Stimulated activated CD4-positive, alpha-beta T cell treated with anti-CD3 and anti-CD28 coated beads, Interleukin-12 subunit alpha, Interleukin-12 subunit beta, amount 100 ng/mL, for 4 hours (primary cell): Measurements from ENCODE around the gene CARD8.

ENCODE experiments used
- DNase-seq: peaks from one replicate; pipeline ENCODE4 v3.0.0-alpha.2; 2020

The CARD8 gene

GRCh38 chr19:48206397-48207093, 49.2 kb downstream of the CARD8 start:
- DNase-seq, result no peak

DNA sequence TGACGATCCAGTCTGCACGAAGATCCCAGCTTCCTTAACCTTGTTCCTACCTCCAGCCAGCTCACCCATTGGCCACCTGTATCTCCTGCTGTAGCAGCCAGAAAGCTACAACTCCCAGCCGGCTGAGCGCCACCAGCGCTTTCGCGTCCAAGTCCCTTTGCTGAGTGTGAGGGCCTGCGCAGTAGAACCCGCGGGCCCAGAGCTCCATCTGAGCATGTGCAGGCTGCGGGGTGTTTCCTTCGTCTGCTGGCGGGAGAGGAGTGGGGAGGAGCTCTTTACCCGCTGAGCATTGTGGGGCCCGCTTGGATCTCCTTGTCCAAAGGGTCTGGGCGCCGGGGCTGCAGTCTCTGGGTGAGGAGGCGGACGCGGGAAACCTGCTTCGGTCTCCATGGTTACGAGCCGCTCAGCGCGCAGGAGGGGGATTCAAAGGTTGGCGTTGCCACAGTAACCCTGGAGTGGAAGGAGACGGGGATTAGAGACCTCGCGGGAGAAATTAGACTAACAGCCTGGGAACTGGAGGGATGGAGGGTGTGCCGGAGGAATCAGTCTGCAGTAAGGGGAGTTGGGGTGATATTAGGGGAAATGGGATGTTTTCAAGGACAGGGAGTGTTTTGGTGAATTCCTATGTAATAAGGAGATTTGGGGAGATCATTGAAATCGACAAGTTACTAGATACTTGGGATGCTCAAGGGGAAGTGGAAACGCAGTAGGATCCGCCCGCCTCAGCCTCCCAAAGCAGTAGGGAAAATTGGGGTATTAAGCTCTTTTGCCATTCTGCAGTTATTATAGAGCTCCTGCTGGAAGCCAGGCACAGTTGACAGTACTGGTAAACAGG, 51.7 kb downstream of the CARD8 start:
- peak; percentile 86 for DNase-seq

- DNase-seq, result no peak
Measured at GRCh38 chr19:48203222-48203793, 52.4 kb downstream of the CARD8 start.

DNA sequence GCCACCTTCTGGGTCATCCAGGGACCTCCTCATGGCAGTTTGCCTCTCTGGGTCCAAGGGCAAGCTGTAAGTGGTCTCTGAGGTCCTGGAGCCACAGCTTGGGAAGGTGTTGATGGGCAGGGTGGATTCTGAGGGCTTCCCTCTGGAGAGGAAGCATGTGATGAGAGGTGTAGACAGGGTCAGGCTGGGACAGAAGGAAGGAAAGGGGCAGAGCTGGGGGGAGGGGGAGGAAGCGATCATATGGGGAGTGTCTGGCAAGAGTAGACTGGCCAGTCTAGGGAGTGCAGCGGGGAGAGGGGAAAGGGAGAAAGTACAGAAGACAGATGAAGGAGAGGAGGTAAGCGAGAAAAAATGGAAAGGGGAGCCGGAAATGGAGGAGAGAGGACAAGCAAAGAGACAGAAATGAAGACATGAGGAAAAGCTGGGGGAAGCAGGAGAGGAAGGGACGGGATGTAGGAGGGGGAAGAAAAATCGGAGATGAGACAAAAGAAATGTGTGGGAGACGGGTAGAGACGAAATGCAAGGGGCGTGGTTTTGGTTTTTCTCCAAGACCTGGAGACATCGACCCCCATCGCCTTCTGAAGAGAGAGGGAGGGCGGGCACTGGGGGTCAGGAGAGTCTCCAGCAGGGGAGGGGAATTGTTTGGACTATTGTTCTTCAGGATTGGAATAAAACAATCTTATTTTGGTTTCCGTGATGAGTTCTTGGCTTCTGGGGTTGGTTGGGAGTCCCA, 58.6 kb downstream of the CARD8 start:
- no peak for DNase-seq

DNA sequence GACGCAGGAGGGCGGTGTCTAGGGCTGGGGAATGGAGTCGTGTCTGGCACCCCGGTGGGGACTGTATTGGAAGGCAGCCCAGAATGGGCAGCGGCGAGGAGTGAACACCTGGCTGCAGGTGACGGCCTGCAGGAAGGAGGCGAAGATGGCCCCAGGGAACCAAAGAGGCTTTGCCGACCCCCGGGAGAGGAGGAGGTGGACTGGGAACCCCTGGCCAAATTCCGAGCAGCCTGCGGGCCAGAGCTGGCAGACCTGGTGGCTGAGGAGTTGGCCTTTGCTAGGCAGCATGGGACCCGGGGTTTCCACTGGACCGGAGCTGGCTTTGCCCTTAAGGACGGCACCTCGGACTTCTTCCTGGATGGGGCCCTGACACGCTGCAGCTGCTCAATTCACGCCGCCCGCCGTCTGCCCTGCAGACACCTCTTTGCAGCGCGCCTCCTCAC, 59.4 kb downstream of the CARD8 start:
- no peak for DNase-seq

- no peak for DNase-seq
Measured at GRCh38 chr19:48194844-48195830, 60.6 kb downstream of the CARD8 start.

- no peak for DNase-seq
Measured at GRCh38 chr19:48194041-48194843, 61.5 kb downstream of the CARD8 start.

DNA sequence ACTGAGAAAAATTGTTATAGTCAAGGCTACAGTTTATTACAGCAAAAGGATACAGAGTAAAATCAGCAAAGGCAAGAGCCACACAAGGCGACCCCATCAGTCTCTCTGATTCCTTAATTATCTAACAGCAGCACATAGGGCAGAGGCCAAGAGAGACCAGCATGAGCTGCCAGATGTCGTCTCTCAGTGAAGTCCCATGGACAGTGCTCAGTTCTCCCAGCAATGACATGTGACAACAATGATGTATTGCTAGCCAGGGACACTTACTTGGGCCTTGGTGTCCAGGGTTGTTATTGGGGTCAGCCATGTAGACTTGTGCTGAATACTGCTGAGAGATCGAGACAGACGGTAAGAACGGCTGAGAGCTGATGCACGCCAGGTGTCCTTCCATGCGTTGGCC, 63.0 kb downstream of the CARD8 start:
- no peak for DNase-seq

GRCh38 chr19:48190885-48191284, 64.8 kb downstream of the CARD8 start:
- no peak for DNase-seq

DNA sequence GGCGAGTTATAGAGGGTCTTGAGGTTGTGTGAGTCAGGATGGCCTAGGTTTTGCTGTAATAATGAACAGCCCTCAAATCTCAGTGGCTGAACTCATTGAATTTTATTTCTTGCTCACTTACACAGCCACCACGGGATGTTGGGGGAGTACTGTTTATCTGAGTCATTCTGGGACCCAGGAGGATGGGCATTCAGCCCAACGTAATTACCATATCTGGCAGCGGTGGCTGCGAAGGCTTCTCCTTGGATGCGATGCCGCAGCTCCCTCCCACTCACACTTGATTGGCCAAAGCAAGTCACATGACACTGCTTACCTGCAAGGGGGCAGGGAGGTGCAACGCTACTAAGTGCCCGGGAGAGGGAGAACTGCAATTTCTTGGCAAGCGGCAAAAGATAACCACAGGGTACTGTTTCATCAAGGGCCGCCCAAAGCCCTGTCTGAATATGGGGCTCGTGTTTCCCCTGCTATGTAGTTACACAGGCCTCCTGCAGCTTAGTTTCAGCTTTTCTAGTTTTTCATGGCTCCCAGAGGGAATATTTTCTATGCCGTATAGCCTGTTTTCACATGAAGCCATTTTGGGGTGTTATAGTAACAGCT, 65.3 kb downstream of the CARD8 start:
- DNase-seq, result no peak

DNA sequence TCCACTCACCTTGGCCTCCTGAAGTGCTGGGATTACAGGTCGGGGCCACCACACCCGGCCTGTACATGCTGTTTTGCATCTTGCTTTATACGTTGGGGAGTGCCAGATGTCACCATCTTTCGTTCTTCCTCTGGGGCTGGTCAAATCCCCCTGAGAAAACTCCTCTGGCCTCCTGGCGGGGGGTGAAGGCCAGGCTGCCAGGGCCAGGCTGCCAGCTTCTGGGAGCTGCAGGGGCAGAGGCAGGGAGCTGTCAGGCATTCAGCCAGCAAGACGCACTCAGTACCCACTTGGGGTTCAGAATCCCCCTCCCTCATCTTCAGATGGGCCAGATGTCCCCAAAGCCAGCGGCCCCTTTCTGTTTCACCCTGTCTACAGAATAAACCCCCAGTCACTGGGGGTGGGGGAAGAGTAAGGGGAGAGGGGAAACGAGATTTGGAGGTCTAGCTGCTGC, 69.1 kb downstream of the CARD8 start:
- DNase-seq, result no peak

DNA sequence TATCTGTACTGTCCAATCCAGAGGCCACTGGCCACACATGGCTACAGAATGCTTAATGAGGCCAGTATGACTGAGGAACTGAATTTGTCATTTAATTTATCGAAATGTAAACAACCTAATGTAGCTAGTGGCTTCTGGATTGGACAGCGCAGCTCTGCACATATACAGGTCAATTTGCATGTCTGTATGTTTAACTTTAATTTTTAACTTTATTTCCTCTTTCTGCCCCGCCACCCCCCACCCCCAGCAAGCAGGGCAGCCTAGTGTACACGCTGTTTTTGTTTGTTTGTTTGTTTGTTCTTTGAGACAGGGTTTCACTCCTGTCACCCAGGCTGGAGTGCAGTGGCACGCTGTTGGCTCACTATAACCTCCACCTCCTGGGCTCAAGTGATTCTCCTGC, 69.7 kb downstream of the CARD8 start:
- DNase-seq, result no peak

GRCh38 chr19:48183356-48183755, 72.4 kb downstream of the CARD8 start:
- no peak for DNase-seq

DNA sequence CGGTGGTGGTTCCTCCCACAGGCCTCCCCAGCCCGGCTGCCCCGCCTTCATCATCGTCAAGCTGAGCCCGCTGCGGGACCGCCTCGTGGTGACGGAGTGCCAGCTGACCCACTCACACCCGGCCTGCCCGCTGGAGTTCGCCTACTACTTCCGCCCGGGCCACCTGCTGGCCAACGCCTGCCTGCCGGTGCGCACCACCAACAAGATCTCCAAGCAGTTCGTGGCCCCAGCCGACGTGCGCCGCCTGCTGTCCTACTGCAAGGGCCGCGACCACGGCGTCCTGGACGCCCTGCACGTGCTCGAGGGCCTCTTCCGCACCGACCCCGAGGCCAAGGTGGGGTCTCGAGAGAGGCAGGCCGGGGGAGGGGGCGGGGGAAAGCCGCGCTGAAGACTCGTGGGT, 73.3 kb downstream of the CARD8 start:
- no peak for DNase-seq

DNA sequence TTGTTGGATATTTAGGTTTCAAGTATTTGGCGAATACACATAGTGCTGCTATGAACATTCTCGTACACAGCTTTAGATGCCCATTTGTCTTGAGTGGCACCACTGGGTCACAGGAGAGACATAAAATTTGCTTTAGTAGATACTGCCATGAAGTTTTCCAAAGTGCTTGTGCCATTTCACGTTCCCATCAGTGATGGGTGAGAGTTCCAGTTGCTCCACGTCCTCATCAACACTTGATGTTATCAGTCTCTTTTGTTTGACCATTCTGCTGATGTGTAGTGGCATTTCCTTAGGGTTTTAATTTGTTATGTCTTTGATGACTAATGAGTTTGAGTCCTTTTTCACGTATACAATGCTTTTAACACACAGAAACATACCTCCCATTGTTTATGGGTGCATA, 74.2 kb downstream of the CARD8 start:
- DNase-seq, result no peak

DNA sequence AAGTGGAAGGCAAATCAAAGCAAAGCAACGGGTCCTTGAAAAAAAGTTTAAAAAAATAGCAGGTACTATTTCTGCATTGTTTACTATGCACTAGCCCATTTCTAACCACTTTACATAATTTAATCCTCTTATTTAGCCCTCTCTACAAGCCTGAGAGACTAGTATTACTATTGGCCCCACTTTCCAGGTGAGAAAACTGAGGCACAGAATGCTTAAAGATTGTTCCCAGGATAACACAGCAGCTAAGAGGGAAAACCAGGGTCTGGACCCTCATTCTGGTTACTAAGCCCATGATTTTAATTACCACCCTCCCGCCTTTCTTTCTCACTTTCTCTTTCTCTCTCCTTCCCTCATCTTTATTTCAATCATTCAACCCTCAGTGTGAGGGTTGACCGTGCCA, 79.5 kb downstream of the CARD8 start:
- DNase-seq, result no peak

DNA sequence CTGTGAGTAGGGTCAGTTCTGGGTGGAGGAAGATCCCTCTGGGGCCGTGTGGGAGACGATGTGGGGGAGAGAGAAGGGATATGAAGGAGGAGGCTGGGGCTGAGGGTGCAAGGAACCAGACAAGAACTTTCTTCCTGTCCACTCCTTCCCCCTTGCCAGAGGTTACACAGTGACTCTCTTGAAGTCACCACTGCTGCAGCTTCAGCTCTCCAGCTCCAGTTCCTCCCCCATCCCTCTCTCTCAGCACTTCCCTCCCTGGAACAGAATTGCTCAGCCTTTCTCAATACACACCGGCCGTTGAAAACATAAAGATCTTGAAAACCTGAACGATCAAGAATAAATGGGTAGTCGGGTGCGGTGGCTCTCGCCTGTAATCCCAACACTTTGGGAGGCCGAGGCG, 80.1 kb downstream of the CARD8 start:
- DNase-seq, result no peak

- DNase-seq, result no peak
Measured at GRCh38 chr19:48174445-48175030, 81.2 kb downstream of the CARD8 start.

GRCh38 chr19:48171710-48172109, 84.0 kb downstream of the CARD8 start:
- no peak for DNase-seq

- peak; percentile 10 for DNase-seq
Measured at GRCh38 chr19:48170817-48171347, 84.8 kb downstream of the CARD8 start.
